Parietal lobe (tissue), 1 donor: ENCODE data around the gene GRP. TPM values are rescaled to one million over a fixed set of nuclear protein-coding genes. Genes with fewer than 3 reads are reported as not detected.

ENCODE experiments used
- total RNA-seq: library from RNA; depleted of rRNA; stranded (reverse); fragments of >200 nt; gene quantifications from one replicate; pipeline ENCODE4 v1.2.3, GENCODE V29; 2014

GRP gene
- total RNA-seq, result 18.5 TPM

GRCh38 chr18:59219672-59220163 lies at the start of gene GRP:
Gene GRP, plus strand, starts transcription at chr18:59220158. Its CDS starts 108 bp downstream, at chr18:59220266.

GRCh38 chr18:59272891-59273758 lies 53.2 kb downstream of the GRP start, which contains the start of gene RAX:
Gene RAX, minus strand, starts transcription at chr18:59273454. Its CDS starts 248 bp downstream, at chr18:59273206.

Other genes with a start within 250 kb of the GRP start
- gene SEC11C, start 80.3 kb upstream of the GRP start, total RNA-seq, result 47.6 TPM
- gene RAX, start 53.3 kb downstream of the GRP start, total RNA-seq, result not detected
- gene CPLX4, start 98.5 kb downstream of the GRP start, total RNA-seq, result not detected
- 54.5 TPM for gene LMAN1, start 139.1 kb downstream of the GRP start, total RNA-seq